ENCODE measurements around the gene TGFBR3.

Gene TGFBR3

DNA sequence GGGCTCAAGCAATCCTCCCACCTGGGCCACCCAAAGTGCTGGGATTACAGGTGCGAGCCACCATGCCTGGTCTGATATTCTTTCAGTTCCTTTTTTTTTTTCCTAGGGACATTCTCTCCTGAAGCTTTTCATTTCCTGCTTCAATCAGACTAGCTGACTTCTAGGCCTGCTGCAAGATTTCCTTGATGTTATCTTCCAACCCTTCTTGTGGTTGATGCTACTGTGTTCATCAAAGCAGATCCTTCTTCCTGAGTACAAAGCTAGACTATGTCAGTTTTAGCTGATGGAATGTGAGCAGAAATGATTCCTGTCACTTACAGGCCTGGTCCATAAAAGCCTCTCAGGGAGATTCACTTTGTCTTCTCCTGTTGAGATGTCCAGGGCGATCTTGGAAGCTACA is 238.9 kb downstream of the TGFBR3 start:
- Histone ChIP-seq H3K27ac (ENCODE audit: extremely low read depth, low read depth, low read length) (no peak overlapping the region), H3K36me3 (ENCODE audit: control insufficient read depth in 2 of 2, insufficient read depth in 1 of 2, low read length in 2 of 2) (no peaks in the 10 kb centered on the region), H3K4me1 (ENCODE audit: control insufficient read depth, insufficient read depth, low read length) (no peaks in the 10 kb centered on the region), H3K4me3 (ENCODE audit: low read depth, low read length) (no peak overlapping the region), H3K9me3 (ENCODE audit: control insufficient read depth, insufficient read depth, low read depth, low read length) (no peaks in the 10 kb centered on the region)
- no peak for TF ChIP-seq ZNF426 (tag by site-specific recombination; IDR thresholded peaks at IDR 0.05)
- no peak for TF ChIP-seq HOXD13 (CRISPR knock-in tag; IDR thresholded peaks at IDR 0.05; ENCODE audit: borderline replicate concordance)
- no peak for TF ChIP-seq ZNF423 (tag by site-specific recombination; IDR thresholded peaks at IDR 0.05)
- TF ChIP-seq ZNF324 (tag by site-specific recombination; IDR thresholded peaks at IDR 0.05), result no peak
- TF ChIP-seq IKZF3 (tag by site-specific recombination; IDR thresholded peaks at IDR 0.05), result no peak
- TF ChIP-seq ZNF26 (tag by site-specific recombination; IDR thresholded peaks at IDR 0.05), result no peak
- TF ChIP-seq ZNF629 (tag by site-specific recombination; IDR thresholded peaks at IDR 0.05), result no peak
- no peak for TF ChIP-seq ZNF561 (tag by site-specific recombination; IDR thresholded peaks at IDR 0.05; ENCODE audit: borderline replicate concordance)
- TF ChIP-seq ZSCAN5A (tag by site-specific recombination; IDR thresholded peaks at IDR 0.05), result no peak
- TF ChIP-seq ZSCAN18 (tag by site-specific recombination; IDR thresholded peaks at IDR 0.05), result no peak
- no peak for TF ChIP-seq PRDM2 (tag by site-specific recombination; IDR thresholded peaks at IDR 0.05; ENCODE audit: borderline replicate concordance)
- TF ChIP-seq, protein P1, sequence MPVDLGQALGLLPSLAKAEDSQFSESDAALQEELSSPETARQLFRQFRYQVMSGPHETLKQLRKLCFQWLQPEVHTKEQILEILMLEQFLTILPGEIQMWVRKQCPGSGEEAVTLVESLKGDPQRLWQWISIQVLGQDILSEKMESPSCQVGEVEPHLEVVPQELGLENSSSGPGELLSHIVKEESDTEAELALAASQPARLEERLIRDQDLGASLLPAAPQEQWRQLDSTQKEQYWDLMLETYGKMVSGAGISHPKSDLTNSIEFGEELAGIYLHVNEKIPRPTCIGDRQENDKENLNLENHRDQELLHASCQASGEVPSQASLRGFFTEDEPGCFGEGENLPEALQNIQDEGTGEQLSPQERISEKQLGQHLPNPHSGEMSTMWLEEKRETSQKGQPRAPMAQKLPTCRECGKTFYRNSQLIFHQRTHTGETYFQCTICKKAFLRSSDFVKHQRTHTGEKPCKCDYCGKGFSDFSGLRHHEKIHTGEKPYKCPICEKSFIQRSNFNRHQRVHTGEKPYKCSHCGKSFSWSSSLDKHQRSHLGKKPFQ (tag by site-specific recombination; IDR thresholded peaks at IDR 0.05), result no peak
- no peak for TF ChIP-seq ZNF394 (tag by site-specific recombination; IDR thresholded peaks at IDR 0.05; ENCODE audit: borderline replicate concordance)
- TF ChIP-seq ZNF311 (tag by site-specific recombination; IDR thresholded peaks at IDR 0.05; ENCODE audit: borderline replicate concordance), result no peak
- ChIA-PET POLR2A (no interaction called here), CTCF (interaction anchor here (0.5 to 0.7 kb wide), 2 partner anchors 180 to 917 kb away, joined by 3 read pairs; no protein-coding TSS in a partner anchor)
